HG03469 (cell line): Measurements from ENCODE around the gene SLC35F2.
"Not testable (repeated sequence)": the region's sequence is repeated elsewhere in the genome, so short reads cannot be mapped to it uniquely, and the experiment has no call there.

Source experiments
- ATAC-seq: cut with Tn5 transposase; IDR thresholded peaks from one replicate; pipeline ENCODE4 v1.9.1; 2021; ENCODE audit warnings: mild to moderate bottlenecking, moderate library complexity, moderate number of reproducible peaks; ENCODE audit not compliant: unreplicated experiment

SLC35F2 gene

DNA sequence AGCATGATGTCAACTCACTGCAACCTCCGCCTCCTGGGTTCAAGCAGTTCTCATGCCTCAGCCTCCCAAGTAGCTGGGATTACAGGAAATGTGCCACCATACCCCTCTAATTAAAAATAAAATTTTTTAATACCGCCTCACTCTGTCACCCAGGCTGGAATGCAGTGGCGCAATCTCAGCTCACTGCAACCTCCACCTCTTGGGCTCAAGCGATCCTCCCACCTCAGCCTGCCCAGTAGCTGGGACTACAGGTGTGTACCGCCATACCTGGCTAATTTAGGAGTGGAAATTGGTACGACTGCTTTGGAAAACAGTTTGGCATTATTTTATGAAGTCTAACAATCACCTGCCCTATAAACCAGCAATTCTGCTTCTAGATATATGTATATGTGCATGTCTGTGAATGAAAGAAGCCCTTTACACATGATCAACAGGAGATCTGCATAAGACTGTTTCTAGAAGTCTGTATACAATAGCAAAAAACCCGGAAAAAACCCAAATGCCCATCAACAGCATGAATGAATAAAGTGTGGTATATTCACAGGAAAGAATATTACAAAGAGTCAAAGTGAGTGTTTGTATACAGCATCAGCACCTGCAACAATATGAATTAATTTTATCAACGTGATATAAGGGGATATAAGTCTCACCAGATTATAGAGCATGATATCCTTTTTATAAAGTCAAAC lies 16.0 kb downstream of the SLC35F2 start:
- ATAC-seq = no peak

- no peak for ATAC-seq
Observed at GRCh38 chr11:107840129-107840484, 18.5 kb downstream of the SLC35F2 start.

DNA sequence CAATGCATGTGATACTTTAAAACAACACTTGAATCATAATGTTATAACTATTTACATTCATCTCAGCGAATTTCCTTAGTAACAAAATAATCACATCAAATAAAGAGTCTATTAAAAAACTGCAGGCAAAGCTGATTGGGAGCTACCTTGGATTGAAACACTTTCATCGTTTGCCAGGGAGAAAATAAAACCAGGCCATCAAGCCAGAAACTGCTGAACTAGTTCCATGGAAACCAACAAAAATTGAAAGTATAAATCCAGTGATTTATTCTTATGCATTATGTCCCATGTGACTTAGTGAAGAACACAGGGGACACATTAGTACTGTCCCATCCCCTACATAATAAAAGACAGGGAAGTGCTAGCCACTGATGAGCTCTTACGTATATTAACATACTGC lies 21.7 kb downstream of the SLC35F2 start:
- ATAC-seq = no peak

DNA sequence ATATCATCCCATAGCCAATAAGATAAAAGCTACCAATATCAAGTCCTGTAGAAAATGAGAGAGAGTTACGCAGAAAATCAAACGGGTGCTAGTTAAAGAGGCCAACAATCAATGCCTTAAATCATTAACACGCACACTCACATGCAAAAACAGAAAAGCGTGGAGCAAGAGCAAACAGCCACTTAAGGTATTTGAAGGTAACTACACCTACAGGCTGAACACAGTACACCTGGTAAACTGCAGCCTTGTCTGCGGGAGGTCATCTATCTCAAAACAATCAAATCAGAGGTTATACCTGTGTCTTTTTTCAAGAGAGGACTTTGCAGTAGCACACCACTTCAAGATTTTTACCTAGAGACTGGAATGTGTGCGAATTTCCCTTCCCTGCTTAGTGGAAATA lies 23.6 kb downstream of the SLC35F2 start:
- ATAC-seq = no peak

DNA sequence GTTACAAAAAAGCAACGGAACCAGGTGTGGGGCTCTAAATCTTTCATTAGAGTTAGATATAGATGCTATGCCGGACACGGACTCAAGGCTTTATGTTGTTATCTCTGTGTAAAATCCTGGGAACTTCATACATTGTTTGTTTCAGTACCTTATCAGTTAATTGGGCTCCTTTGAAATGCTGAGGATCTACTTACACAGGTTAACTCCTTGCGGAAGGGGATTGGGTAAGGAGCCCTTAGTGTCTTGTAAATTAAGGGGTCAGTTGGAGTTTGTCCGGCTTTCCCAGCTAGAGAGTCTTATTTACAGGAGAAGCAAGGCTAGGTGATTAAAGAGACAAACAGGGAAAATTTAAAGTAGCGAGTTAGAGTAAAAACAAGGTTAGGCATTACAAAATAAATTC lies 24.7 kb downstream of the SLC35F2 start:
- not testable (repeated sequence) for ATAC-seq

- ATAC-seq = no peak
Observed at GRCh38 chr11:107830915-107831540, 27.6 kb downstream of the SLC35F2 start.

DNA sequence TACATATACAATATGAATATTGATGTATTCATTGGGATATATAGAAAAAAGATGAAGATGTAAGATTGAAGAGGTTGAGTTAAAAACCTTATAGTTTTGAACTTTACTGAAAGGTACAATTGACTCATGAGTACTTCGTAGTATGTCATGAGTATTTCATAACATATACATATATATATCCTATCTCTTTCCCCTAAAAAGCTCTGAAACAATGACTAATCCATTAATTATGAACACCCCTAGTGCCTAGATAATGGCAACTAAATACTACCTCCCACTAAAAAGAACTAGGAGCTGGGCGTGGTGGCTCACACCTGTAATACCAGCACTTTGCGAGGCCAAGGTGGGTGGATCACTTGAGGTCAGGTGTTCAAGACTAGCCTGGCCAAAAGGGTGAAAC lies 31.5 kb downstream of the SLC35F2 start:
- no peak for ATAC-seq

DNA sequence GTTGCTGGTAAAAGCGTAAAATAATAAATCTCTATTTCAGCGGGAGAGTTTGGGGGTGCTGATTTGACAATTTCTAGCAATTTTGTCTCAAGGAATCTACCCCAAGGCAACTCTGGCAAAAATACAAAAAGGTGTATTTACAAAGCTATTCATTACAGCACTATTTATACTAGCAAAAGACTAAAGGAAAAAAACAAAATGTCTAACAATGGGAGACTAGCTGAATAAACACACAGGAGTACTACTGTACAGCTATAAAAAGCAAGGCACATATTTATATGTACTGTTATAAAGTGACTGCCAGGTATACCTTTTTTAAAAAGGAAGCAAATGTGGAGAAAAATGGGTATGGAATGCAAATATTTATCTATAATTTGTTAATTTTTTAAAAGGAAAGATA lies 32.7 kb downstream of the SLC35F2 start:
- no peak for ATAC-seq

DNA sequence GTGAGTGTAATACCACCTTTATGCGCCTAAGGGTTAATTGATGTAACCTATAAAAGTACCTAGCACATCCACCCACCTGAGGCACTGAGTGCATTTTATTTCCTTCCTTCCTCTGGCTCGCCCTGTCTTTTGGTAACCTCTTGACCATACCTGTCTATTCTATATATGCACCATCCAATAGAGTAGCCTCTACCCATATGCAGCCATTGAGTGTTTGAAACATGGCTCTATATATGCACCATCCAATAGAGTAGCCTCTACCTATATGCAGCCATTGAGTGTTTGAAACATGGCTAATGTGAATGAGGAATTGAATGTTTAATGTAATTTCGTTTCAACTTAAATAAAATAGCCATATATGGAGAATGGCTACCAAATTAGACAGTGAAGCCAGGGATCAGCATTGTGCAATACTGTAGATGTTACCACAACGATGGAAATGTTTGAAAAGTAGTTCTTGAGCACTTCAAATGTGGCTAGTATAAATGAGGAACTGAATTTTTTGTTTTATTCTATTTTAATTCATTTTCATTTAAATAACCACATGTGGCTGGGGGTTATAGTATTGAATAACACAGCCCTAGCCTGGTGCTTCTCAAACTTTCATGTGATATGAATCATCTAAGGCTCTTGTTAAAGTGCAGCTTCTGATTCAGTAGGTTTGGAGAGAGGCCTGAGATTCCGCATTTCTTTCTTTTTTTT lies 33.8 kb downstream of the SLC35F2 start:
- ATAC-seq = no peak

GRCh38 chr11:107821199-107821927 lies 37.2 kb downstream of the SLC35F2 start:
- ATAC-seq = no peak

GRCh38 chr11:107819361-107820014 lies 39.1 kb downstream of the SLC35F2 start:
- ATAC-seq = no peak

- no peak for ATAC-seq
Observed at GRCh38 chr11:107818491-107818890, 40.1 kb downstream of the SLC35F2 start.

- no peak for ATAC-seq
Observed at GRCh38 chr11:107816028-107816427, 42.6 kb downstream of the SLC35F2 start.

- no peak for ATAC-seq
Observed at GRCh38 chr11:107810875-107811274, 47.7 kb downstream of the SLC35F2 start.

DNA sequence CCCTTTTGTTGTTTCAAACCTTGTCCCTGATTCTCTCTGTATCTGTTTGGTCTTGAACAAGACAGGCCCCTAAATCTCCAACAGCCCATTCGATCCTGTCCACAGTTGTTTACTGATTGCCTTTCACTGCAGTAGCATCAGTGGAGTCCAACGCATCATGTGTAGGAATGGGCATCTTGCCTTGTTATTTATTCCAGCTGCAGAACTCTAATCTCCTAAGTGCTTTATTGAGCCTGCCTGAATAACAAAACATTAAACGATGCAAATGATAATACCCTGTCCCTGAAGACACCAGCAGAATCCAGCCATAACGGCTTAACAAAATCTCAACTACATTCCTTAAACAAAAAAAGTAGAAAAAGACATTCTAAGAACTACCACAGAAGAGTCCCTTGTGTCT lies 50.1 kb downstream of the SLC35F2 start:
- no peak for ATAC-seq

DNA sequence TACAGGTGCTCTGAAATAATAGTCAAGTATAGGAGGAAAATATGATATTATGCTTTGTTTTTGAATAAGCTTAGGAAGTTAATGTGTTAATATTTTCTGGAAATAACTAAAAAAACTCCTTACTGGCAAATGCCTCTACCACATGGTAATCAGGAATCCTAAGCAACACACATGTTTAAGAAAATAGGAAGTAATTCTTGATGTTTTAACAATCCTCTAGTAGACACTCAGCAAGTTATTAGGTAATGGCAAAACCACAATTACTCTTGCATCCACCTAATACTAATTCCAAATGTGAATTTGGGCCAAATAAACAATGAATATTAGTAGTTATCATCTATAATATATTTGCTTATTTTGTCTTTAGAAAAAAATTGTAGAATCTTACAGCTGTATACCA lies 53.6 kb downstream of the SLC35F2 start:
- ATAC-seq = no peak

GRCh38 chr11:107804211-107804610 lies 54.4 kb downstream of the SLC35F2 start:
- no peak for ATAC-seq

DNA sequence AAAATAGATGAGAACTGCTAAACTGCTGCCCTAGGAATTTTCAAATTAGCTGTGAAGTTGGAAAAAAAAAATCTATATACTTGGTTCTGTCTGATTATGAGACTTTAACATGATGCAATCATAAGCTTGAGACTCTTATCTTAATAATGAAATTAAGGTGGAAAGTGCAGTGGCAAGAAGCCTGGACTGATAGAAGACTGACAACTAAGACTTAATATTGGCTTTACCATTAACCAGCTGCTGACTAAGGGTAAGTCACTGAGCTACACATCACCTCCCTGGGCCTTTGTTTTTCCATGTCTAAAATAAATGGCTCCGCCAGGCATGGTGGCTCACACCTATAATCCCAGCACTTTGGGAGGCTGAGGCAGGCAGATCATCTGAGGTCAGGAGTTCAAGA lies 56.9 kb downstream of the SLC35F2 start:
- no peak for ATAC-seq

DNA sequence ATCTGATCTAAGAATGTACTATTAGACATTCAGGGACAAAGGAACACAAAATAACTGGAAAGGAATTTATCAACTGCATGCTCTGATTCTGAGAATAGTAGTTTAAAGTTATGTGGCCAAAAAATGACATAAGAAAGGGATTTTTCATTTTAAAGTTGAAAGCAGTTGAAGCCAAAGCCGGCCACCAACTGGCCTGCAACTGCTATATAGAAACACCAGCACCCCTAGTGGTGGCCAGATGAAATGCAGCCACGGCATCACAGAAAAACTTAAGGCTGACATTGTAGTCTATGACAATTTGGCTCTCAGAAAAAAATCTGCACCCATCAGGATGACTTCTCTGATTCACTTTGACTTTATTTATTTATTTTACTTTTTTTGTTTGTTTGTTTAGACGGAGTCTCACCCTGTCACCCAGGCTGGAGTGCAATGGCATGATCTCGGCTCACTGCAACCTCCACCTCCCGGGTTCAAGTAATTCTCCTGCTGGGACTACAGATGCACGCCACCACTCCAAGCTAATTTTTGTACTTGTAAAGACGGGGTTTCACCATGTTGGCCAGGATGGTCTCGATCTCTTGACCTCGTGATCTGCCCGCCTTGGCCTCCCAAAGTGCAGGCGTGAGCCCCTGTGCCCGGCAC lies 59.2 kb downstream of the SLC35F2 start:
- ATAC-seq = peak; percentile 60

DNA sequence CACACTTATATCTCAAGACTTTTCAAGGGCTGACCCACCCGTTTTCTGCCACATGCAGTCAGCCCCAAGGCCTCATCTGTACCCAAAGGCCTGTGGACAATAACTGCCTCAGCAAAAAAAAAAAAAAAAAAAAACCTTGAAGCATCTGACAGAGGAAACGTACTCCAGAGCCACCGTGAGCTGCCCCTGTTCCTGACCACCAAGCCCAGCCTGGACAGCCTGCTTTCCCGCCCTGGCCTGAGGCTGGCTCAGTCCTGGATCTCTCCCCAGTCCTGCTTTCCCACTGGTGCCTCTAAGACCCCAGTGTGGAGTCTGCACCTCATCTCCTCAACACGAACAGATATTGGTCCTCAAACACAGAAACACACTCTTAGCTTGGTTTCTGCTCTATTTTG lies 66.5 kb downstream of the SLC35F2 start:
- ATAC-seq = no peak
